GM19455 (cell line): ENCODE measurements around the gene ZBTB7C.
A peak's percentile ranks its signal among the peaks of the same experiment; 100 is the strongest.

Experiments
- ATAC-seq: cut with Tn5 transposase; IDR thresholded peaks from one replicate; pipeline ENCODE4 v1.9.1; 2021; ENCODE audit not compliant: unreplicated experiment

Gene ZBTB7C

GRCh38 chr18:48171490-48172188 lies 237.5 kb downstream of the ZBTB7C start:
- ATAC-seq: no peak

GRCh38 chr18:48170651-48171050 lies 238.5 kb downstream of the ZBTB7C start:
- no peak for ATAC-seq

GRCh38 chr18:48168861-48169260 lies 240.3 kb downstream of the ZBTB7C start:
- ATAC-seq: no peak

GRCh38 chr18:48167897-48168253 lies 241.3 kb downstream of the ZBTB7C start:
- ATAC-seq: no peak

GRCh38 chr18:48166336-48166875 lies 242.8 kb downstream of the ZBTB7C start:
- no peak for ATAC-seq

GRCh38 chr18:48165111-48165866 lies 243.9 kb downstream of the ZBTB7C start:
- no peak for ATAC-seq

- ATAC-seq: no peak
These were observed 244.5 kb downstream of the ZBTB7C start for GRCh38 chr18:48164701-48165100.

GRCh38 chr18:48164116-48164515 lies 245.1 kb downstream of the ZBTB7C start:
- ATAC-seq: no peak

GRCh38 chr18:48163738-48164115 lies 245.5 kb downstream of the ZBTB7C start:
- no peak for ATAC-seq

- no peak for ATAC-seq
These were observed 246.0 kb downstream of the ZBTB7C start for GRCh38 chr18:48162956-48163737.

GRCh38 chr18:48161911-48162698 lies 247.1 kb downstream of the ZBTB7C start:
- ATAC-seq: peak; percentile 71

GRCh38 chr18:48161191-48161910 lies 247.8 kb downstream of the ZBTB7C start:
- ATAC-seq: peak; percentile 84

GRCh38 chr18:48160622-48161021 lies 248.6 kb downstream of the ZBTB7C start:
- no peak for ATAC-seq

GRCh38 chr18:48159816-48160215 lies 249.4 kb downstream of the ZBTB7C start:
- no peak for ATAC-seq

- no peak for ATAC-seq
These were observed 250.5 kb downstream of the ZBTB7C start for GRCh38 chr18:48158721-48159120.

GRCh38 chr18:48157956-48158355 lies 251.2 kb downstream of the ZBTB7C start:
- ATAC-seq: no peak

GRCh38 chr18:48155856-48156255 lies 253.3 kb downstream of the ZBTB7C start:
- ATAC-seq: no peak

GRCh38 chr18:48154828-48155227 lies 254.4 kb downstream of the ZBTB7C start:
- ATAC-seq: no peak

GRCh38 chr18:48153613-48154481 lies 255.3 kb downstream of the ZBTB7C start:
- no peak for ATAC-seq
